H9 (cell line): Measurements from ENCODE around the gene CFAP57. TPM values are rescaled to one million over a fixed set of nuclear protein-coding genes. Genes with fewer than 3 reads are reported as not detected.

Experiments
- DNase-seq: peaks from one replicate; pipeline ENCODE4 v3.0.0-alpha.2; 2017
- H2AFZ ChIP-seq: one replicate; pipeline ENCODE4 v1.6.1; 2013; ENCODE audit warnings: mild to moderate bottlenecking, low read length, control low read depth, moderate library complexity
- H2AK5ac ChIP-seq: 2 replicates; pipeline ENCODE4 v1.6.1; 2013; ENCODE audit warnings: low read length, control low read depth, mixed read lengths; ENCODE audit not compliant: insufficient read length
- H2BK120ac ChIP-seq: one replicate; pipeline ENCODE4 v1.6.1; 2013; ENCODE audit warnings: low read depth, mild to moderate bottlenecking, low read length, control low read depth, inconsistent platforms; ENCODE audit not compliant: poor library complexity, severe bottlenecking
- H2BK12ac ChIP-seq: 2 replicates; pipeline ENCODE4 v1.6.1; 2013; ENCODE audit warnings: low read length, control low read depth, mixed read lengths, low read depth; ENCODE audit not compliant: insufficient read length
- H2BK15ac ChIP-seq: 2 replicates; pipeline ENCODE4 v1.6.1; 2013; ENCODE audit warnings: low read depth, low read length, control low read depth
- H2BK20ac ChIP-seq: one replicate; pipeline ENCODE4 v1.6.1; 2013; ENCODE audit warnings: low read depth, mild to moderate bottlenecking, low read length, control low read depth, inconsistent platforms; ENCODE audit not compliant: poor library complexity, severe bottlenecking
- H2BK5ac ChIP-seq: 2 replicates; pipeline ENCODE4 v1.6.1; 2013; ENCODE audit warnings: low read length, control low read depth, mixed read lengths; ENCODE audit not compliant: insufficient read length
- H3K14ac ChIP-seq: 2 replicates; pipeline ENCODE4 v1.6.1; 2013; ENCODE audit warnings: low read length, control low read depth; ENCODE audit not compliant: insufficient read depth
- H3K18ac ChIP-seq: 2 replicates; pipeline ENCODE4 v1.6.1; 2013; ENCODE audit warnings: low read depth, mild to moderate bottlenecking, mixed read lengths, low read length, control low read depth; ENCODE audit not compliant: insufficient read length
- H3K23ac ChIP-seq: 2 replicates; pipeline ENCODE4 v1.6.1; 2013; ENCODE audit warnings: low read length, control low read depth, mixed read lengths, low read depth; ENCODE audit not compliant: insufficient read length
- H3K23me2 ChIP-seq: 2 replicates; pipeline ENCODE4 v1.6.1; 2013; ENCODE audit warnings: low read depth, mild to moderate bottlenecking, mixed read lengths, low read length, control low read depth; ENCODE audit not compliant: insufficient read length, poor library complexity, severe bottlenecking
- H3K27ac ChIP-seq: 2 replicates; pipeline ENCODE4 v1.5.1; 2013; ENCODE audit warnings: low read length, control low read depth, mixed read lengths, low read depth; ENCODE audit not compliant: insufficient read length
- H3K27me3 ChIP-seq: 2 replicates; pipeline ENCODE4 v1.6.1; 2013; ENCODE audit warnings: low read length, control low read depth, inconsistent platforms; ENCODE audit not compliant: insufficient read depth
- H3K4ac ChIP-seq: 2 replicates; pipeline ENCODE4 v1.6.1; 2013; ENCODE audit warnings: low read depth, mild to moderate bottlenecking, control low read depth, inconsistent platforms, low read length, moderate library complexity
- H3K4me1 ChIP-seq: 2 replicates; pipeline ENCODE4 v1.6.1; 2013; ENCODE audit warnings: low read length, control low read depth, inconsistent platforms; ENCODE audit not compliant: insufficient read depth
- H3K4me2 ChIP-seq: 2 replicates; pipeline ENCODE4 v1.6.1; 2013; ENCODE audit warnings: low read length, control low read depth, mixed read lengths; ENCODE audit not compliant: insufficient read length, insufficient read depth
- H3K56ac ChIP-seq: 2 replicates; pipeline ENCODE4 v1.6.1; 2013; ENCODE audit warnings: low read depth, mild to moderate bottlenecking, mixed read lengths, low read length, control low read depth; ENCODE audit not compliant: insufficient read length
- H3K79me1 ChIP-seq: 2 replicates; pipeline ENCODE4 v1.6.1; 2013; ENCODE audit warnings: low read depth, mild to moderate bottlenecking, moderate library complexity, low read length, control low read depth, inconsistent platforms; ENCODE audit not compliant: insufficient read depth, poor library complexity, severe bottlenecking
- H3K79me2 ChIP-seq: 2 replicates; pipeline ENCODE4 v1.6.1; 2013; ENCODE audit warnings: low read length, control low read depth, inconsistent platforms; ENCODE audit not compliant: insufficient read depth
- H3K9ac ChIP-seq: 2 replicates; pipeline ENCODE4 v1.6.1; 2013; ENCODE audit warnings: low read length, control low read depth, mixed read lengths; ENCODE audit not compliant: insufficient read length; ENCODE audit errors: extremely low read depth
- H3K9me3 ChIP-seq: one replicate; pipeline ENCODE4 v1.6.1; 2013; ENCODE audit warnings: low read depth, low read length, inconsistent platforms; ENCODE audit not compliant: control insufficient read depth
- H3T11ph ChIP-seq: one replicate; pipeline ENCODE4 v1.6.1; 2013; ENCODE audit warnings: mild to moderate bottlenecking, low read length, control low read depth, inconsistent platforms
- H4K20me1 ChIP-seq: one replicate; pipeline ENCODE4 v1.6.1; 2013; ENCODE audit not compliant: control insufficient read depth, insufficient read length, insufficient read depth
- H4K5ac ChIP-seq: 2 replicates; pipeline ENCODE4 v1.6.1; 2013; ENCODE audit warnings: low read depth, mild to moderate bottlenecking, mixed read lengths, low read length, control low read depth; ENCODE audit not compliant: insufficient read length
- H4K8ac ChIP-seq: replicated peaks from 2 replicates; pipeline ENCODE4 v1.6.1; 2013; ENCODE audit warnings: low read length, control low read depth, mixed read lengths, low read depth; ENCODE audit not compliant: insufficient read length
- H4K91ac ChIP-seq: 2 replicates; pipeline ENCODE4 v1.6.1; 2013; ENCODE audit warnings: low read depth, mild to moderate bottlenecking, moderate library complexity, mixed read lengths, low read length, control low read depth; ENCODE audit not compliant: insufficient read length
- H3K27ac Mint-ChIP-seq, 3 experiments: 2 replicates in 2 of 3; 3 replicates in 1 of 3; pipeline ENCODE4 v1.8.0; 2020 to 2021; ENCODE audit warnings: mixed read lengths in 3 of 3, mild to moderate bottlenecking in 1 of 3, moderate library complexity in 1 of 3
- H3K27me3 Mint-ChIP-seq: 2 replicates; pipeline ENCODE4 v1.8.0; 2021; ENCODE audit warnings: low read depth, mild to moderate bottlenecking, moderate library complexity, mixed read lengths
- H3K36me3 Mint-ChIP-seq, 3 experiments: 2 replicates in 2 of 3; 3 replicates in 1 of 3; pipeline ENCODE4 v1.8.0; 2020 to 2021; ENCODE audit warnings: low read depth in 3 of 3, mixed read lengths in 3 of 3; ENCODE audit not compliant: insufficient read depth in 1 of 3
- H3K4me1 Mint-ChIP-seq, 2 experiments: 2 replicates each; pipeline ENCODE4 v1.8.0; 2020; ENCODE audit warnings: mixed read lengths in 2 of 2
- H3K4me3 Mint-ChIP-seq, 2 experiments: 2 replicates in 1 of 2; 3 replicates in 1 of 2; pipeline ENCODE4 v1.8.0; 2020 to 2021; ENCODE audit warnings: mild to moderate bottlenecking in 2 of 2, mixed read lengths in 2 of 2, moderate library complexity in 1 of 2
- H3K9me3 Mint-ChIP-seq, 2 experiments: 2 replicates in 1 of 2; 3 replicates in 1 of 2; pipeline ENCODE4 v1.8.0; 2020; ENCODE audit warnings: mild to moderate bottlenecking in 2 of 2, mixed read lengths in 2 of 2, moderate library complexity in 1 of 2
- CTCF ChIP-seq: fragments of 200-600 bp; sonication (generic); conservative IDR thresholded peaks from 3 replicates; pipeline ENCODE4 v1.8.0; 2021; ENCODE audit warnings: antibody characterized with exemption, mild to moderate bottlenecking
- WGBS: extraction: QIAGEN DNeasy Blood & Tissue Kit; methylation state at CpG from one replicate; pipeline ENCODE4 v1.1.7; 2013; ENCODE audit warnings: missing lambda C conversion rate, low lambda C conversion rate, mixed read lengths; ENCODE audit not compliant: insufficient read length; ENCODE audit errors: extremely low coverage; 5-methylcytosine and 5-hydroxymethylcytosine counted together
- total RNA-seq: library from RNA; stranded (reverse); gene quantifications from 2 replicates; pipeline ENCODE4 v1.2.1, GENCODE V29; 2021

Gene CFAP57
- total RNA-seq, 1 experiment from 2014 or later = 0.33 TPM

- Histone ChIP-seq H3K4ac (no peak overlapping the region), H3K79me2 (no peaks in the 10 kb centered on the region), H2AFZ (no peak overlapping the region), H3K27ac (no peak overlapping the region), H4K5ac (no peak overlapping the region), H2BK5ac (no peak overlapping the region), H3K23me2 (peaks cover 6% of the 10 kb centered on the region), H2BK20ac (no peak overlapping the region), H3K4me1 (no peaks in the 10 kb centered on the region; the same call in 1 of the 2 replicates), H3K4me2 (no peak overlapping the region), H3K9me3 (peaks cover 3% of the 10 kb centered on the region), H2BK15ac (no peak overlapping the region), H3K79me1 (no peaks in the 10 kb centered on the region), H3K23ac (no peak overlapping the region), H3K14ac (no peak overlapping the region), H2BK12ac (no peak overlapping the region), H4K91ac (no peak overlapping the region), H4K20me1 (no peaks in the 10 kb centered on the region), H3T11ph (no peak overlapping the region), H3K27me3 (no peaks in the 10 kb centered on the region), H2BK120ac (no peak overlapping the region), H3K56ac (no peak overlapping the region), H4K8ac (no peak overlapping the region), H3K9ac (no peak overlapping the region), H2AK5ac (no peak overlapping the region), H3K18ac (no peak overlapping the region)
- WGBS = no CpG with 5 or more reads among the region's 1 CpG
- TF ChIP-seq CTCF = no peak
- peaks cover 2% of the 10 kb centered on the region for H3K27me3 Mint-ChIP-seq
- H3K36me3 Mint-ChIP-seq = peaks cover 12 to 29% (median 21%) of the 10 kb centered on the region in 3 experiments
- peaks cover 29 to 35% of the 10 kb centered on the region in 2 experiments for H3K9me3 Mint-ChIP-seq
- peaks cover 22% of the 10 kb centered on the region in 2 experiments for H3K4me1 Mint-ChIP-seq
- H3K4me3 Mint-ChIP-seq = no peak overlapping the region
- H3K27ac Mint-ChIP-seq = no peak overlapping the region
- DNase-seq = no peak
Measured at GRCh38 chr1:43266881-43267280, 94.8 kb downstream of the CFAP57 start.
